Smooth muscle cell of the brain vasculature (primary cell): ENCODE data around the gene SIGLEC6.
A peak's percentile ranks its signal among the peaks of the same experiment; 100 is the strongest.

Source experiments
- DNase-seq: peaks from one replicate; pipeline ENCODE4 v3.0.0-alpha.2; 2012; ENCODE audit warnings: low read depth, low spot score

SIGLEC6 gene

DNA sequence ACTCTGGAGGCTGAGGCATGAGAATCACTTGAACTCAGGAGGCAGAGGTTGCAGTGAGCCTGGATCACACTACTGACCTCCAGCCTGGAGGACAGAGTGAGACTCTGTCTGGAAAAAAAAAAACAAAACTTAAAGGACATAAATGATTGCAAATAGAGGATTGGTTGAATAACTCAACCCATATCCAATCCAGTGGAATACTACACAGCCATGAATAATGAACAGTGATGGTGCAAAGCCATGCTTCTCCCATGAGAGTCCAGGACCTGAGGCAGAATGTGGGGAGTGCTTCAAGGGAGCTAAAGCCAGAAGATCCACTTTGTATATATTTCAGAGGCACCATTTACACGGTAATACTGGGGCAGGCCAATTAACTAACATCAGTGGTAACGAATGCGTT is 55.3 kb downstream of the SIGLEC6 start:
- DNase-seq, result no peak

- DNase-seq, result peak; percentile 23
Observed at GRCh38 chr19:51473009-51473707, 58.3 kb downstream of the SIGLEC6 start.

DNA sequence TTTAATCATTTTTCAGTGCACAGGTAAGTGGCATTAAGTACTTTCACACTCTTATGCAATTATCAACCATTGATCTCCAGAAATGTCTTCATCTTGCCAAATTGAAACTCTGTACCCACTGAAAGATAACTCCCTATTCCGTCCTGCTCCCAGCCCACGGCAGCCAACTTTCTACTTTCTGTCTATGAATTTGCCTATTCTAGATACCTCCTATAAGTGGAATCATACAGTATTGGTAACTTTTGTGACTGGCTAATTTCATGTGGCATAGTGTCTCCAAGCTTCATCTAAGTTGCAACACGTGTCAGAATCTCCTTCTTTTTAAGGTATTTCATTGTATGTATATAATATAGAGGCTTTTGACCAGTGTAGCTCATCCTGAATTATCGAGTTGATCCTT is 58.9 kb downstream of the SIGLEC6 start:
- no peak for DNase-seq

DNA sequence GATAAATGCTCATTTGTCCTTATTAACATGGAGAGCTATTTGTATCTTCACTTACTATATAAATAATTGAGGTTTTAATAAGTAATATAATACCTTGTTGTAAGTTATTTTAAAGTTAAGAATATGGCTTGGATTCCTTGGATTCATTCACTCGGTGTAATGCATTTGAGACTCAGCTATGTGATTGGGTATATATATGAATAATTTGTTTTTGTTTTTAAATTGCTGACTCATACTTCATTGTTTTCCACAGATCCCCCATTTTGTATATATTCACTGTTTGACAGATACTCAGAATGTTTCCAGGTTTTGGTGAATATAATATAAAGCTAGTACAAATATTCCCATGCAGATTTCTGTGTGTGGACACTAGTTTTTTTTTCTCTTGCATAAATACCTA is 59.9 kb downstream of the SIGLEC6 start:
- DNase-seq, result no peak

DNA sequence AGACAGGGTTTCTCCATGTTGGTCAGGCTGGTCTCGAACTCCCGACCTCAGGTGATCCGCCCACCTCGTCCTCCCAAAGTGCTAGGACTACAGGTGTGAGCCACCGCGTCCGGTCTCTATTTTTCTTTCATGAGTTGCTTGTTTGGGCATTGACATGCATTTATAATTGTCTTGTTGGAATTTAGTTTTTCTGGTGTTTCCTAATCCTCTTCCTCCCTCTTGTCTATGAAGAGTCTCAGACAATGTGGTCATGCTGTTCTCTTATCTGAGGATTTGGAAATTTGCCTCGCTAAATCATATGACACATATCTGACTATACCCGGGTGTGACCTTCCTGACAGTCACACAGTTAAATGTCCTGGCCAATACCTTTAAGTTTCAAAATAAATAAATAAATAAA is 60.5 kb downstream of the SIGLEC6 start:
- DNase-seq, result no peak

DNA sequence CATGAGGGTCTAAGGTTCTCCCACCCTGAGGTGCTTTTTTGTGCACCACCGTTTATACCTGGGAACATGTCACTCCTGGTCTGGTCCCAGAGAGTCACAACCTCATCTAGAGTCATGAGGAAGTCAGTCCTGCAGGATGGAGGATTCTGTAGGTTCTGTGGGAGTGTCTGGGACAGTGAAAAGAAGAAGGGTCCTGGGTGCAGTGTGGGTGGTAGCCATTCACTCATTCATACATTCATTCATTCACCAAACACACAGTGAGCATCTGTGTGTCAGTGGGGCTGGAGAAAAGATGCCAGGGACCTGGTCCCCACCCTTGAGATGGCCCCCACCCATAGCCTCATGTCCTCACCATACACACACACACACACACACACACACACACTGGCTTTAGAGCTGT is 61.8 kb downstream of the SIGLEC6 start:
- no peak for DNase-seq

DNA sequence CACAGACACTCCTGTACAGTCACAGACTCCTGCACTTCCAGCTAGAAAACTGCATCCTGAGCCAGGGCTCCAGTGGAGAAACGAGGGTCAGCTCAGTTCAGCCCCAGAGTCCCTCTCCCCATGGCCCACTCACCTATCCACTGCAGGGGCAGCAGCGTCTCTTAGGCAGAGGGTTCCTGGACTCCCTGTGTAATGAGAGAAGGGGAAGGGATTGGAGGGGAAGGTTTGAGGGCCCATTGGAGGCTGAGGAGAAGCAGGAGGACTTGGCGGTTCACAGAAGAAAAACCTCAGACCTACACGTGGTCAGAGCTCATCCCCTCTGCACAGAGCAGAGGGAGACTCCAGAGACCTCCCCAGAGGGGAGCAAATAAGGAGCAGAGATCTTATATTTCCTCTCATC is 62.3 kb downstream of the SIGLEC6 start:
- DNase-seq, result no peak

DNA sequence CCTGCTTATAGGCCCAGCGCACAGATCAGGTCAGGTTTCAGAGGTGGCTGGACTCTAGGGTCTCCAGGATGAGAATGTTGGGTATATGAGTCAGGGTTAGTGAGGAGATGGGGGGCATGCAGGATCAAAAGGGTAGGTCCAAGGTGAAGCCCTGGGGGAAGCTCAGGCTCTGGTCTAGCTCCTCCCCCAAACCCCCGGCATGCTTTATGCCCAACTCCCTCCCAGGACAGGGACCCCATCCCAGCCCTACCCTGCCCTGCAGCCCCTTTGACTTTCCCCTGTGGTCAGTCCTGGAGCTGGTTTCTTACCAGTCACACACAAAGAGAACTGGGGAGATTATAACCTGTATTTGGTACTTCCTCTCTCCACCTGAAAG is 62.9 kb downstream of the SIGLEC6 start:
- no peak for DNase-seq

DNA sequence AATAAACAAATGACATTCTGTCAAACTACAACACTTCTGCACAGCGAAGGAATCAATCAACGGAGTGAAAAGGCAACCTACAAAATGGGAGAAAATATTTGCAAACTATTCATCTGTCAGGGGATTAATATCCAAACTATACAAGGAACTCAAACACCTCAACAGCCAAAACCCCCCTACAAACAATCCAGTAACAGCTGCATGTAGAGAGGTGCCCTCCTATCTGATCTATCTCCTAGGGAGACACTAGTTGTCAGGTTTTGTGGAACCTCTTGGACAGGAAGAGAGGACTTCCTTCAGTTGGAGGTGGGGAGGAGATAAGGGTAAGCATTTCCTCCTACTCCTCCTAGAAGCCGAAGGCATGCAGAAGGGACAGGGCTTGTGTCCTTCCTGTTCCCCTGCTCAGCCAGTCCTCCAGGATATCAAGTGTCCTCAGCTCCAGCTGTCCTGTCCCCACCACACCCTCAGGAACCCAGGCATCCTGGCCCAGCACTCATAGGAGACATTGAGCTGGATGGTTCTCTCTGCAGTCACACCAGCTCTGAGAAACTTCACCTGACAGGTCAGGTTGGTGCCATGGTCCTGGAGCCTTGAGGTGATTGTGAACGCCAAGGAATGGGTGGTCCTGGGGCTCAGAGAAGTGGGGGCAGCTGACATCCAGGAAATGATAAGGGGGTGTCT is 63.5 kb downstream of the SIGLEC6 start:
- DNase-seq, result no peak
